Neuronal stem cell (in vitro differentiated cells): ENCODE results near the gene SLC17A9.
A peak's percentile ranks its signal among the peaks of the same experiment; 100 is the strongest.

Experiments
- DNase-seq: peaks from one replicate; pipeline ENCODE4 v3.0.0-alpha.2; 2013; ENCODE audit warnings: low spot score
- H2AFZ ChIP-seq: one replicate; pipeline ENCODE4 v1.6.1; 2013; ENCODE audit warnings: mild to moderate bottlenecking, low read length, inconsistent platforms
- H2AK5ac ChIP-seq: 2 replicates; pipeline ENCODE4 v1.6.1; 2013; ENCODE audit warnings: low read depth, mild to moderate bottlenecking, inconsistent platforms, low read length, moderate library complexity, mixed read lengths
- H2BK120ac ChIP-seq: 2 replicates; pipeline ENCODE4 v1.6.1; 2013; ENCODE audit warnings: low read depth, mild to moderate bottlenecking, inconsistent platforms, low read length, moderate library complexity, mixed read lengths
- H2BK12ac ChIP-seq: one replicate; pipeline ENCODE4 v1.6.1; 2013; ENCODE audit warnings: low read length, inconsistent platforms
- H2BK15ac ChIP-seq: 2 replicates; pipeline ENCODE4 v1.6.1; 2013; ENCODE audit warnings: mild to moderate bottlenecking, low read length, inconsistent platforms, mixed read lengths
- H2BK5ac ChIP-seq: one replicate; pipeline ENCODE4 v1.6.1; 2013; ENCODE audit warnings: inconsistent platforms, mild to moderate bottlenecking, low read length, moderate library complexity
- H3K14ac ChIP-seq: one replicate; pipeline ENCODE4 v1.6.1; 2013; ENCODE audit warnings: low read length, inconsistent platforms
- H3K18ac ChIP-seq: 2 replicates; pipeline ENCODE4 v1.6.1; 2013; ENCODE audit warnings: low read length, inconsistent platforms
- H3K23ac ChIP-seq: 2 replicates; pipeline ENCODE4 v1.6.1; 2013; ENCODE audit warnings: low read depth, mild to moderate bottlenecking, mixed read lengths, low read length, inconsistent platforms; ENCODE audit not compliant: poor library complexity
- H3K27ac ChIP-seq: replicated peaks from 3 replicates; pipeline ENCODE4 v1.5.1; 2013; ENCODE audit warnings: low read length, inconsistent platforms
- H3K27me3 ChIP-seq, 3 experiments: 2 replicates each; pipeline ENCODE4 v1.6.1; 2013; ENCODE audit warnings: low read length in 3 of 3, mild to moderate bottlenecking in 2 of 3, inconsistent platforms in 1 of 3, low read depth in 1 of 3, mixed read lengths in 1 of 3, moderate library complexity in 1 of 3; ENCODE audit not compliant: control insufficient read depth in 3 of 3, insufficient read depth in 3 of 3
- H3K36me3 ChIP-seq, 2 donors: replicated peaks in 1 of 2; 2 replicates each; pipeline ENCODE4 v1.6.1; 2013; ENCODE audit warnings: low read length in 2 of 2; ENCODE audit not compliant: control insufficient read depth in 2 of 2, insufficient read depth in 2 of 2
- H3K4ac ChIP-seq: 2 replicates; pipeline ENCODE4 v1.6.1; 2013; ENCODE audit warnings: inconsistent platforms, mild to moderate bottlenecking, low read length, moderate library complexity
- H3K4me1 ChIP-seq, 2 donors: 1 replicate in 1 of 2; 2 replicates in 1 of 2; pipeline ENCODE4 v1.6.1; 2013; ENCODE audit warnings: low read length in 2 of 2, low read depth in 1 of 2; ENCODE audit not compliant: control insufficient read depth in 2 of 2, insufficient read depth in 1 of 2
- H3K4me2 ChIP-seq: one replicate; pipeline ENCODE4 v1.6.1; 2013; ENCODE audit warnings: mild to moderate bottlenecking, low read length, inconsistent platforms; ENCODE audit not compliant: insufficient read depth, poor library complexity, severe bottlenecking
- H3K4me3 ChIP-seq, 2 donors: 2 replicates each; pipeline ENCODE4 v1.5.1; 2013; ENCODE audit warnings: low read length in 2 of 2, mild to moderate bottlenecking in 2 of 2, inconsistent platforms in 1 of 2, moderate library complexity in 1 of 2
- H3K79me1 ChIP-seq: one replicate; pipeline ENCODE4 v1.6.1; 2013; ENCODE audit warnings: low read depth, mild to moderate bottlenecking, inconsistent platforms, low read length, moderate library complexity
- H3K9ac ChIP-seq: one replicate; pipeline ENCODE4 v1.6.1; 2013; ENCODE audit warnings: mild to moderate bottlenecking, low read depth, low read length, inconsistent platforms; ENCODE audit not compliant: poor library complexity
- H3K9me3 ChIP-seq, 2 donors: replicated peaks in 1 of 2; 2 replicates each; pipeline versions ENCODE3 to v1.6.1; 2013; ENCODE audit warnings: low read length in 2 of 2, mild to moderate bottlenecking in 2 of 2, inconsistent platforms in 1 of 2, low read depth in 1 of 2, mixed read lengths in 1 of 2, moderate library complexity in 1 of 2; ENCODE audit not compliant: control insufficient read depth in 2 of 2, insufficient read depth in 1 of 2
- H4K8ac ChIP-seq: one replicate; pipeline ENCODE4 v1.6.1; 2013; ENCODE audit warnings: low read depth, mild to moderate bottlenecking, inconsistent platforms, low read length, moderate library complexity
- H4K91ac ChIP-seq: one replicate; pipeline ENCODE4 v1.6.1; 2013; ENCODE audit warnings: low read length, low read depth, mild to moderate bottlenecking, inconsistent platforms; ENCODE audit not compliant: poor library complexity
- WGBS, 2 donors: extraction: QIAGEN DNeasy Blood & Tissue Kit; methylation state at CpG; one replicate each; pipeline ENCODE4 v1.1.7; 2013; ENCODE audit warnings: missing lambda C conversion rate in 2 of 2, mixed read lengths in 1 of 2; ENCODE audit not compliant: insufficient read length in 2 of 2, insufficient replicate concordance in 1 of 2; ENCODE audit errors: extremely low coverage in 2 of 2; 5-methylcytosine and 5-hydroxymethylcytosine counted together

The SLC17A9 gene

GRCh38 chr20:63009988-63010769, 57.7 kb downstream of the SLC17A9 start:
- Histone ChIP-seq H2BK5ac (peak overlapping the region; percentile 75), H4K91ac (no peak overlapping the region), H3K79me1 (peaks cover 3% of the 10 kb centered on the region), H4K8ac (no peak overlapping the region), H2BK12ac (no peak overlapping the region), H2BK120ac (no peak overlapping the region), H2AK5ac (peak overlapping the region; percentile 99), H3K9ac (no peak overlapping the region), H3K9me3 (peaks cover 8 to 17% of the 10 kb centered on the region in 2 donors), H2AFZ (no peak overlapping the region), H3K4me3 (no peak overlapping the region), H3K23ac (peak overlapping the region; percentile 91), H3K4me1 (peaks cover 10 to 27% of the 10 kb centered on the region in 2 donors), H2BK15ac (peak overlapping the region; percentile 96), H3K4ac (no peak overlapping the region), H3K4me2 (no peak overlapping the region), H3K18ac (peak overlapping the region; percentile 98), H3K27me3 (peaks cover 40 to 57% (median 45%) of the 10 kb centered on the region in 3 experiments), H3K14ac (no peak overlapping the region), H3K27ac (no peak overlapping the region), H3K36me3 (no peaks in the 10 kb centered on the region)
- no CpG with 5 or more reads among the region's 30 CpGs for WGBS, 2 donors
- no peak for DNase-seq

GRCh38 chr20:63011798-63012197, 59.3 kb downstream of the SLC17A9 start:
- Histone ChIP-seq H2BK5ac (no peak overlapping the region), H3K79me1 (peaks cover 1% of the 10 kb centered on the region), H3K4me3 (no peak overlapping the region), H3K36me3 (no peaks in the 10 kb centered on the region), H3K23ac (no peak overlapping the region), H2AK5ac (no peak overlapping the region), H2BK12ac (no peak overlapping the region), H3K4me1 (peaks cover 20 to 34% of the 10 kb centered on the region in 2 donors), H3K14ac (no peak overlapping the region), H3K18ac (no peak overlapping the region), H3K27me3 (peaks cover 24 to 41% (median 29%) of the 10 kb centered on the region in 3 experiments), H3K27ac (no peak overlapping the region), H3K9me3 (peaks cover 8 to 17% of the 10 kb centered on the region in 2 donors), H2BK120ac (no peak overlapping the region), H3K4ac (no peak overlapping the region), H2AFZ (no peak overlapping the region), H3K4me2 (no peak overlapping the region), H4K91ac (no peak overlapping the region), H4K8ac (no peak overlapping the region), H2BK15ac (no peak overlapping the region), H3K9ac (no peak overlapping the region)
- no peak for DNase-seq
- WGBS, 2 donors = no CpG with 5 or more reads among the region's 3 CpGs

DNA sequence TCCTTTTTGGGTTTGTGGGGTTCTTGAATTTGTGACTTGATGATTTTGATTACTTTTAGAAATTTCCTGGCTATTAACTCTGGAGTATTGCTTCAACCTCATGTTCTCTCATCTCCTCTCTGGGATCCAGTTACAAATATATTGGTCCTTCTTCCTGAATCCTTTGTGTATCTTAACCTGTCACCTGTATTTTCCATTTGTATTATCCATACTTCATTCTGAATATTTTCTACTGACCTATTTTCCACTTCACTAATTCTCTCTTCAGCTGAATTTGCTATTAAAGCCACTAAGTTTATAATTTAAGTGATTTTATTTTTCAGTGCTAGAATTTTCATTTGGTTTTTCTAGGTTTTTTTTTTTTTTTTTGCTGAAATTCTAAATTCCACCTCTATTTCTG, 60.7 kb downstream of the SLC17A9 start:
- peaks cover 11 to 27% (median 15%) of the 10 kb centered on the region in 3 experiments for H3K27me3 ChIP-seq
- H3K4me3 ChIP-seq = no peak overlapping the region
- H3K79me1 ChIP-seq = peaks cover 1% of the 10 kb centered on the region

DNA sequence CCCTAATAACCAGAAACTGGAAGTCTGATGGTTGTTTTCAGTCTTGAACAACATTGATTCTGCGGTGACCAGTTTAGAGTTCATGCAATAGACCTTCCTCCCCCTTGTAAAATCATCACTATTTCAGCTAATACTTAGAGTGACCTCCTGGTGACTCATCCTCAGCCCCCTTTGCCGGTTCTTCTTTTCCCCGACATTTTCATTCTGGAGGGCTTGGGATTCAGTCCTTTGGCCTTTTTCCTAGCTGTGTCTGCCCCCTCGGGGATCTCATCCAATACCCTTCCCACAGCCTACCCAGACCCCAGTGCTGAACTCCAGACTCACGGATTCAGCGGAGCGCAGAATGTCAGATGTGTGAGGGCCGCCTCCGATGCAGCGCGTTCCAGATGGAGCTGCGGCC, 61.8 kb downstream of the SLC17A9 start:
- H3K14ac ChIP-seq = no peak overlapping the region
- no CpG with 5 or more reads among the region's 12 CpGs for WGBS, 2 donors
- no peak overlapping the region for H2BK12ac ChIP-seq
- no peaks in the 10 kb centered on the region for H3K79me1 ChIP-seq
- peak overlapping the region; percentile 97 for H2AFZ ChIP-seq
- H2BK120ac ChIP-seq = no peak overlapping the region
- no peak overlapping the region for H2BK5ac ChIP-seq
- DNase-seq = no peak
- peaks cover 8 to 17% of the 10 kb centered on the region in 2 donors for H3K9me3 ChIP-seq
- no peak overlapping the region for H4K91ac ChIP-seq
- peak overlapping the region in 1 of 2 donors; percentile 43 for H3K4me3 ChIP-seq
- peak overlapping the region; percentile 85 for H3K18ac ChIP-seq
- H3K27me3 ChIP-seq = peaks cover 3 to 18% (median 5%) of the 10 kb centered on the region in 3 experiments
- H2BK15ac ChIP-seq = peak overlapping the region; percentile 59
- no peak overlapping the region for H2AK5ac ChIP-seq
- no peak overlapping the region for H3K9ac ChIP-seq
- peaks cover 13 to 19% of the 10 kb centered on the region in 2 donors for H3K4me1 ChIP-seq
- H3K23ac ChIP-seq = no peak overlapping the region
- H3K27ac ChIP-seq = peak overlapping the region; percentile 75
- H3K4ac ChIP-seq = no peak overlapping the region
- peak overlapping the region; percentile 40 for H3K4me2 ChIP-seq
- H3K36me3 ChIP-seq = no peaks in the 10 kb centered on the region
- no peak overlapping the region for H4K8ac ChIP-seq

More for the DNA sequence above, 60.7 kb downstream of the SLC17A9 start:
- Histone ChIP-seq H2BK5ac (no peak overlapping the region), H3K23ac (no peak overlapping the region), H3K4me1 (peaks cover 18 to 24% of the 10 kb centered on the region in 2 donors), H3K18ac (no peak overlapping the region), H2AK5ac (no peak overlapping the region), H3K36me3 (no peaks in the 10 kb centered on the region), H4K8ac (no peak overlapping the region), H3K4ac (no peak overlapping the region), H4K91ac (no peak overlapping the region), H2BK12ac (no peak overlapping the region), H3K14ac (no peak overlapping the region), H2BK15ac (no peak overlapping the region), H2BK120ac (no peak overlapping the region), H3K27ac (no peak overlapping the region), H2AFZ (no peak overlapping the region), H3K9ac (no peak overlapping the region), H3K9me3 (peaks cover 8 to 17% of the 10 kb centered on the region in 2 donors), H3K4me2 (no peak overlapping the region)
- no peak for DNase-seq
